NCI-H748 treated with DMSO at 0.1 percent for 48 hours (cell line): ENCODE data around the gene ZNF213.
"Not testable (repeated sequence)": the region's sequence is repeated elsewhere in the genome, so short reads cannot be mapped to it uniquely, and the experiment has no call there.

Experiments
- DNase-seq: peaks from one replicate; lab custom pipeline; 2025; lab: John Stamatoyannopoulos, UW

The ZNF213 gene

GRCh38 chr16:3129137-3130131, 5.4 kb upstream of the ZNF213 start:
- DNase-seq = peak; percentile 63

GRCh38 chr16:3131755-3132377, 3.0 kb upstream of the ZNF213 start:
- DNase-seq = no peak

- no peak for DNase-seq
Measured at GRCh38 chr16:3133844-3134243, 985 bp upstream of the ZNF213 start.

- DNase-seq = peak; percentile 26
Measured at GRCh38 chr16:3135126-3135715, 392 bp downstream of the ZNF213 start.

GRCh38 chr16:3137267-3137666, 2.4 kb downstream of the ZNF213 start:
- no peak for DNase-seq

- no peak for DNase-seq
Measured at GRCh38 chr16:3138342-3138741, 3.5 kb downstream of the ZNF213 start.

- DNase-seq = no peak
Measured at GRCh38 chr16:3138823-3139426, 4.1 kb downstream of the ZNF213 start.

GRCh38 chr16:3139561-3139960, 4.7 kb downstream of the ZNF213 start:
- not testable (repeated sequence) for DNase-seq

GRCh38 chr16:3140603-3141427, 6.0 kb downstream of the ZNF213 start:
- DNase-seq = no peak

GRCh38 chr16:3141781-3142311, 7.0 kb downstream of the ZNF213 start:
- DNase-seq = no peak

GRCh38 chr16:3142327-3142726, 7.5 kb downstream of the ZNF213 start:
- DNase-seq = no peak

- DNase-seq = no peak
Measured at GRCh38 chr16:3142770-3143169, 7.9 kb downstream of the ZNF213 start.

GRCh38 chr16:3143189-3143588, 8.4 kb downstream of the ZNF213 start:
- DNase-seq = no peak

- no peak for DNase-seq
Measured at GRCh38 chr16:3143598-3144320, 8.9 kb downstream of the ZNF213 start.

- no peak for DNase-seq
Measured at GRCh38 chr16:3144321-3144983, 9.6 kb downstream of the ZNF213 start.

- DNase-seq = no peak
Measured at GRCh38 chr16:3145151-3145550, 10.3 kb downstream of the ZNF213 start.

- DNase-seq = no peak
Measured at GRCh38 chr16:3145660-3146059, 10.8 kb downstream of the ZNF213 start.

GRCh38 chr16:3147046-3147756, 12.4 kb downstream of the ZNF213 start:
- no peak for DNase-seq

- no peak for DNase-seq
Measured at GRCh38 chr16:3147757-3148104, 12.9 kb downstream of the ZNF213 start.
